Measurements from ENCODE around the gene SLC9C2. TPM values are rescaled to one million over a fixed set of nuclear protein-coding genes. Genes with fewer than 3 reads are reported as not detected.

Gene SLC9C2
- total RNA-seq, 1 donor from 2014 or later: 0.54 TPM

GRCh38 chr1:173555651-173556305 is 47.1 kb downstream of the SLC9C2 start:
- Histone ChIP-seq H3K79me2 (ENCODE audit: insufficient read depth, low read length) (no peaks in the 10 kb centered on the region), H2AFZ (ENCODE audit: low read depth, low read length) (no peak overlapping the region), H3K4me3 (ENCODE audit: insufficient read depth, low read depth, low read length) (no peak overlapping the region), H3K4me1 (ENCODE audit: insufficient read depth, low read length) (no peaks in the 10 kb centered on the region), H3K9ac (ENCODE audit: low read length) (no peak overlapping the region), H3K4me2 (ENCODE audit: low read length) (no peak overlapping the region), H3K27me3 (ENCODE audit: insufficient read depth, low read length) (no peaks in the 10 kb centered on the region), H3K9me3 (ENCODE audit: insufficient read depth, low read depth, low read length) (no peaks in the 10 kb centered on the region), H3K36me3 (ENCODE audit: insufficient read depth, low read length) (no peaks in the 10 kb centered on the region), H4K20me1 (ENCODE audit: insufficient read depth, low read length) (no peaks in the 10 kb centered on the region), H3K27ac (ENCODE audit: low read depth, low read length) (no peak overlapping the region)
- FAIRE-seq: no peak
- Mint-ChIP-seq H3K27ac (ENCODE audit: unreplicated experiment) (no peak overlapping the region), H3K4me3 (ENCODE audit: unreplicated experiment) (no peak overlapping the region), H3K27me3 (ENCODE audit: low read depth, unreplicated experiment) (no peaks in the 10 kb centered on the region), H3K4me1 (ENCODE audit: low read depth, unreplicated experiment) (peaks cover 2% of the 10 kb centered on the region), H3K9me3 (ENCODE audit: unreplicated experiment) (no peaks in the 10 kb centered on the region), H3K36me3 (ENCODE audit: low read depth, unreplicated experiment) (no peaks in the 10 kb centered on the region)
- no peak for TF ChIP-seq EZH2 (IDR thresholded peaks at IDR 0.05; ENCODE audit: insufficient read depth, low read length)
- TF ChIP-seq, protein P1, sequence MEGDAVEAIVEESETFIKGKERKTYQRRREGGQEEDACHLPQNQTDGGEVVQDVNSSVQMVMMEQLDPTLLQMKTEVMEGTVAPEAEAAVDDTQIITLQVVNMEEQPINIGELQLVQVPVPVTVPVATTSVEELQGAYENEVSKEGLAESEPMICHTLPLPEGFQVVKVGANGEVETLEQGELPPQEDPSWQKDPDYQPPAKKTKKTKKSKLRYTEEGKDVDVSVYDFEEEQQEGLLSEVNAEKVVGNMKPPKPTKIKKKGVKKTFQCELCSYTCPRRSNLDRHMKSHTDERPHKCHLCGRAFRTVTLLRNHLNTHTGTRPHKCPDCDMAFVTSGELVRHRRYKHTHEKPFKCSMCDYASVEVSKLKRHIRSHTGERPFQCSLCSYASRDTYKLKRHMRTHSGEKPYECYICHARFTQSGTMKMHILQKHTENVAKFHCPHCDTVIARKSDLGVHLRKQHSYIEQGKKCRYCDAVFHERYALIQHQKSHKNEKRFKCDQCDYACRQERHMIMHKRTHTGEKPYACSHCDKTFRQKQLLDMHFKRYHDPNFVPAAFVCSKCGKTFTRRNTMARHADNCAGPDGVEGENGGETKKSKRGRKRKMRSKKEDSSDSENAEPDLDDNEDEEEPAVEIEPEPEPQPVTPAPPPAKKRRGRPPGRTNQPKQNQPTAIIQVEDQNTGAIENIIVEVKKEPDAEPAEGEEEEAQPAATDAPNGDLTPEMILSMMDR (IDR thresholded peaks at IDR 0.05; ENCODE audit: insufficient read depth, low read depth, low read length): no peak
- no peak for DNase-seq (ENCODE audit: low read depth)

- Mint-ChIP-seq H3K36me3 (ENCODE audit: low read depth, unreplicated experiment) (no peaks in the 10 kb centered on the region), H3K9me3 (ENCODE audit: unreplicated experiment) (no peaks in the 10 kb centered on the region), H3K4me1 (ENCODE audit: low read depth, unreplicated experiment) (peaks cover 2% of the 10 kb centered on the region), H3K27me3 (ENCODE audit: low read depth, unreplicated experiment) (no peaks in the 10 kb centered on the region), H3K4me3 (ENCODE audit: unreplicated experiment) (no peak overlapping the region), H3K27ac (ENCODE audit: unreplicated experiment) (no peak overlapping the region)
- Histone ChIP-seq H3K9me3 (ENCODE audit: insufficient read depth, low read depth, low read length) (no peaks in the 10 kb centered on the region), H3K4me3 (ENCODE audit: insufficient read depth, low read depth, low read length) (no peak overlapping the region), H3K36me3 (ENCODE audit: insufficient read depth, low read length) (no peaks in the 10 kb centered on the region), H3K9ac (ENCODE audit: low read length) (no peak overlapping the region), H3K27me3 (ENCODE audit: insufficient read depth, low read length) (no peaks in the 10 kb centered on the region), H3K27ac (ENCODE audit: low read depth, low read length) (no peak overlapping the region), H4K20me1 (ENCODE audit: insufficient read depth, low read length) (no peaks in the 10 kb centered on the region), H3K4me2 (ENCODE audit: low read length) (no peak overlapping the region), H3K79me2 (ENCODE audit: insufficient read depth, low read length) (no peaks in the 10 kb centered on the region), H2AFZ (ENCODE audit: low read depth, low read length) (no peak overlapping the region), H3K4me1 (ENCODE audit: insufficient read depth, low read length) (no peaks in the 10 kb centered on the region)
- DNase-seq (ENCODE audit: low read depth): no peak
- no peak for FAIRE-seq
- no peak for TF ChIP-seq EZH2 (IDR thresholded peaks at IDR 0.05; ENCODE audit: insufficient read depth, low read length)
- TF ChIP-seq, protein P1 (IDR thresholded peaks at IDR 0.05; ENCODE audit: insufficient read depth, low read depth, low read length): no peak
These were observed 48.2 kb downstream of the SLC9C2 start for GRCh38 chr1:173554541-173555250.

DNA sequence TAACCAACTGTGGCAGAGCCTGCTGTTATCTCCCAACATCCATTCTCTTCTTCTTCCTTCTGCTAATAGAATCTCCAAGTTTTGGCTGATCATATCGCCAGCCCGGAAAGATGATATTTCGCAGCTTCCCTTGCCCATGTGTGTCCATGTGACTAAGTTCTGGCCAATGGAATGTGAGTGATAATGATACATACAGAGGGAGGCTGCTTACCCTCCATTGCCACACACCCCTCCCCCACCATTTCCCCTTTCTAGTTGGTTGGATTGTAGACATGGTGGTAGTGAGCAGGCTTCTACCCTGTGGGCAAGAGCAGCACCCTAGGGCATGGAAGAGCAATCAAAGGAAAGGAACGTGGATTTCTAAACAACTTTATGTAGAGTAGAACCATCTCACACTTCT is 48.8 kb downstream of the SLC9C2 start:
- FAIRE-seq: no peak
- Mint-ChIP-seq H3K36me3 (ENCODE audit: low read depth, unreplicated experiment) (no peaks in the 10 kb centered on the region), H3K4me1 (ENCODE audit: low read depth, unreplicated experiment) (peaks cover 2% of the 10 kb centered on the region), H3K9me3 (ENCODE audit: unreplicated experiment) (no peaks in the 10 kb centered on the region), H3K27ac (ENCODE audit: unreplicated experiment) (no peak overlapping the region), H3K27me3 (ENCODE audit: low read depth, unreplicated experiment) (no peaks in the 10 kb centered on the region), H3K4me3 (ENCODE audit: unreplicated experiment) (no peak overlapping the region)
- no peaks in the 10 kb centered on the region for H3K79me2 ChIP-seq (ENCODE audit: insufficient read depth, low read length)
- DNase-seq (ENCODE audit: low read depth): no peak
- H3K4me1 ChIP-seq (ENCODE audit: insufficient read depth, low read length): no peaks in the 10 kb centered on the region
- H3K27me3 ChIP-seq (ENCODE audit: insufficient read depth, low read length): no peaks in the 10 kb centered on the region
- H3K4me2 ChIP-seq (ENCODE audit: low read length): no peak overlapping the region
- no peaks in the 10 kb centered on the region for H4K20me1 ChIP-seq (ENCODE audit: insufficient read depth, low read length)
- no peak overlapping the region for H3K4me3 ChIP-seq (ENCODE audit: insufficient read depth, low read depth, low read length)
- no peaks in the 10 kb centered on the region for H3K36me3 ChIP-seq (ENCODE audit: insufficient read depth, low read length)
- H2AFZ ChIP-seq (ENCODE audit: low read depth, low read length): no peak overlapping the region
- H3K9ac ChIP-seq (ENCODE audit: low read length): no peak overlapping the region
- no peak overlapping the region for H3K27ac ChIP-seq (ENCODE audit: low read depth, low read length)
- no peaks in the 10 kb centered on the region for H3K9me3 ChIP-seq (ENCODE audit: insufficient read depth, low read depth, low read length)
- TF ChIP-seq EZH2 (IDR thresholded peaks at IDR 0.05; ENCODE audit: insufficient read depth, low read length): no peak
- TF ChIP-seq, protein P1 (IDR thresholded peaks at IDR 0.05; ENCODE audit: insufficient read depth, low read depth, low read length): no peak

All from astrocyte (in vitro differentiated cells and primary cell).